Skeletal muscle tissue (tissue), 4 donors: Measurements from ENCODE around the gene CCM2L. TPM values are rescaled to one million over a fixed set of nuclear protein-coding genes. Genes with fewer than 3 reads are reported as not detected.

Experiments
- H3K27ac ChIP-seq: one replicate; pipeline ENCODE4 v1.7.0; 2013; ENCODE audit warnings: mild to moderate bottlenecking, low read depth, low read length, inconsistent platforms
- H3K27me3 ChIP-seq, 3 donors: one replicate each; pipeline ENCODE4 v1.7.0; 2013; ENCODE audit warnings: low read length in 3 of 3; ENCODE audit not compliant: control insufficient read depth in 3 of 3, insufficient read depth in 3 of 3
- H3K36me3 ChIP-seq, 3 donors: one replicate each; pipeline ENCODE4 v1.7.0; 2013; ENCODE audit warnings: low read length in 3 of 3; ENCODE audit not compliant: control insufficient read depth in 3 of 3, insufficient read depth in 3 of 3
- H3K4me1 ChIP-seq, 3 donors: one replicate each; pipeline ENCODE4 v1.7.0; 2013; ENCODE audit warnings: low read length in 3 of 3, mild to moderate bottlenecking in 3 of 3; ENCODE audit not compliant: control insufficient read depth in 3 of 3, insufficient read depth in 3 of 3
- H3K4me3 ChIP-seq, 3 donors: one replicate each; pipeline ENCODE4 v1.7.0; 2013; ENCODE audit warnings: low read length in 3 of 3
- H3K9ac ChIP-seq, 3 donors: one replicate each; pipeline ENCODE4 v1.7.0; 2013; ENCODE audit warnings: low read length in 3 of 3, mild to moderate bottlenecking in 3 of 3, moderate library complexity in 2 of 3, low read depth in 1 of 3
- H3K9me3 ChIP-seq, 3 donors: one replicate each; pipeline ENCODE4 v1.7.0; 2013; ENCODE audit warnings: low read length in 3 of 3; ENCODE audit not compliant: control insufficient read depth in 3 of 3
- total RNA-seq: library from RNA; depleted of rRNA; stranded (reverse); fragments of >200 nt; gene quantifications from one replicate; pipeline ENCODE4 v1.2.3, GENCODE V29; 2014
- donor health status: Osteomylitis.

CCM2L gene
- total RNA-seq, 1 donor from 2014 or later = 4.7 TPM

DNA sequence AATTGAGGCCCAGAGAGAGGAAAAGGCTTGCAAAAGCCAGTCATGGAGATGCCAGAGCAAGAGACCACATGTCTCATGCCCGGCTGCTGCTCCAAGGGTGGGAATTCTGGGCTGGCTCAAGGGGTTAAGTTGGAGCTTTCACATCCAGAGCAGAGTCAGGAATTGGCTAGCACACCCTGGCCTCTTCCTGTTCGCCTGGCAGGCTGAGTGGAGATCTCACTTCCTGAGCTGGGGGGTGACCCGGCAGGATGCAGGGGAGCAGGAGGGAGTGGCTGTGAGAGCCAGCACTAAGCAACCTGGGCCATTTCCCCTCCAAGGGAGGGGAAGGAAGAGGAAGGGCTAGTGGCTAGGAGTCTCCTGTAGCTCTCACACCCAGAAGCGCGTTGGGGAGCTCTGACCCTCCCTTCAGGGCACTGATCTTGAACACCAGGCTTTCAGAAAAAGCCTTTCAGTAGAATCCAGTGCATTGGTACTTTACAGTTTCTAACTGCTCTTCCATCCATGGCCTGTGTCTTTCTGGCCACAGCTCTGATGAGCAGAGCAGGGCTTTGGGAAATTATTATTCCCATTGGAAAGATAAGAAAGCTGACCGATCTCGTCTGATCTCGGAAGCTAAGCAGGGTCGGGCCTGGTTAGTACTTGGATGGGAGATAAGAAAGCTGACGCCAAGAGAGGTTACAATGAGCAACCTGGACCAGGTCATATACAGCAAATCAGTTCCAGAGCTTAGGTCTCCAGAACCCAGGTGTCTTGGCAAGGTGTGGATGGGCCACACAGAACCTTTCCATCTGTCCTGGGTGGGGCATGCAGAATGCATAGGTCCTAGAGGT lies 2.2 kb upstream of the CCM2L start:
- peak overlapping the region; percentile 58 for H3K27ac ChIP-seq
- no peaks in the 10 kb centered on the region for H3K9me3 ChIP-seq
- H3K4me3 ChIP-seq = no peak overlapping the region
- H3K9ac ChIP-seq = peak overlapping the region in 1 of 3 donors; percentile 16
- peaks cover 11 to 20% (median 12%) of the 10 kb centered on the region in 3 donors for H3K27me3 ChIP-seq
- peaks cover 3 to 24% (median 10%) of the 10 kb centered on the region in 3 donors for H3K4me1 ChIP-seq
- H3K36me3 ChIP-seq = no peaks in the 10 kb centered on the region

DNA sequence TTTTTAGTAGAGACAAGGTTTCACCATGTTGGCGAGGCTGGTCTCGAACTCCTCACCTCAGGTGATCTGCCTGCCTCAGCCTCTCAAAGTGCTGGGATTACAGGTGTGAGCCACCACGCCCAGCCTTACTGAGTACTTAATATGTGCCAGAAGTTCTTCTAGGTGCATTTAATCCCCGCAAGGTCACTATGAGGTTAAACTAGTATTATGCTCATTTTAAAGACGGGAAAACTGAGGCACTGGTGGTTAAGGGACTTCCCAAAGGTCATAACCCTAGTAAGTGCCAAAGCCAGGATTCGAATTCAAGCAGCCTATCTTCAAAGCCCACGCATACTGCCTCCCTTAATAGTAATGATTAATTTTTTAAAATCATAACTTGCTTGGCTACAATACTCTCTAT lies 674 bp upstream of the CCM2L start:
- Histone ChIP-seq H3K4me3 (no peak overlapping the region), H3K27ac (no peak overlapping the region), H3K27me3 (peaks cover 11 to 20% (median 18%) of the 10 kb centered on the region in 3 donors), H3K9me3 (no peaks in the 10 kb centered on the region), H3K4me1 (peaks cover 3 to 24% (median 10%) of the 10 kb centered on the region in 3 donors), H3K36me3 (no peaks in the 10 kb centered on the region), H3K9ac (no peak overlapping the region)

DNA sequence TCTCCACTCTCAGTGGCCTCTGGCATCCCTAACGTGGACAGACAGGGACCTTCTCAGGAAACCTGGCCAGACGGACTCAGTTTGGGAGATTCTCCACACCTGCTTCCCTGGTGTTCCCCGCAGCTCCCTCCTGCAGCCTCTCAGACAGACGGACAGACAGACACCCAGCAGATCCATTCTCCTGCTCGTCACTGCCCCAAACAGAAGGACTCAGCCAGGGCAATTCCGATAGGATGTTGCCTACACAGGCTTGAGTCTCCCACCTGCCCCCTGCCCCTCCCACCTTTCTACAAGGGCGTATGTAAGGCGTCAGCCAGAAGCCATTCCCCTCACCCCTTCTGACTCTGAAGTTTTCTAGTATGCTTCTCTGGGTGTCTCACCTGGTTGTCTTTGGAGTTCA lies 428 bp downstream of the CCM2L start:
- Histone ChIP-seq H3K4me1 (peaks cover 3 to 28% (median 10%) of the 10 kb centered on the region in 3 donors), H3K9me3 (no peaks in the 10 kb centered on the region), H3K27me3 (peaks cover 19 to 20% (median 19%) of the 10 kb centered on the region in 3 donors), H3K36me3 (no peaks in the 10 kb centered on the region), H3K9ac (peak overlapping the region in 2 of 3 donors; percentile 50 to 51), H3K4me3 (peak overlapping the region; percentile 9 to 64 (median 61)), H3K27ac (no peak overlapping the region)

DNA sequence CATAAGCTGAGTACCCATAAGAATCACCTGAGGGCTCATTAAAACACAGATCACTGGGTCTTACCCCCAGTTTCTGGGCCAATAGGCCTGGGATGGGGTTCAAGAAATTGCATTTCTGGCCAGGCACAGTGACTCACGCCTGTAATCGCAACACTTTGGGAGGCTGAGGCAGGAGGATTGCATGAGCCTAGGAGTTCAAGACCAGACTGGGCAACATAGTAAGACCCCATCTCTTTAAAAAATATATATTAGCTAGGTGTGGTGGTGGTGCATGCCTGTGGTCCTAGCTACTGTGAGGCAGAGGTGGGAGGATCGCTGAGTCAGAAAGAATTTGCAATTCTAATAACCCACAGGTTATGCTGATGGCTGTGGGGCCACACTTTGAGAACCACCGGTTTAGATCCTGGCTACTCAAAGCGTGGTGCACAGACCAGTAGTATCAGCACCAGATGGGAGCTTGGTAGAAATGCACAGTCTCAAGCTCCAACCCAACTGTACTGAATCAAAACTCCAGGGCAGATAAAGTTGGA lies 2.0 kb downstream of the CCM2L start:
- Histone ChIP-seq H3K27me3 (peaks cover 21 to 22% (median 21%) of the 10 kb centered on the region in 3 donors), H3K9ac (no peak overlapping the region), H3K9me3 (no peaks in the 10 kb centered on the region), H3K4me3 (no peak overlapping the region), H3K36me3 (no peaks in the 10 kb centered on the region), H3K27ac (no peak overlapping the region), H3K4me1 (peaks cover 3 to 21% (median 3%) of the 10 kb centered on the region in 3 donors)

DNA sequence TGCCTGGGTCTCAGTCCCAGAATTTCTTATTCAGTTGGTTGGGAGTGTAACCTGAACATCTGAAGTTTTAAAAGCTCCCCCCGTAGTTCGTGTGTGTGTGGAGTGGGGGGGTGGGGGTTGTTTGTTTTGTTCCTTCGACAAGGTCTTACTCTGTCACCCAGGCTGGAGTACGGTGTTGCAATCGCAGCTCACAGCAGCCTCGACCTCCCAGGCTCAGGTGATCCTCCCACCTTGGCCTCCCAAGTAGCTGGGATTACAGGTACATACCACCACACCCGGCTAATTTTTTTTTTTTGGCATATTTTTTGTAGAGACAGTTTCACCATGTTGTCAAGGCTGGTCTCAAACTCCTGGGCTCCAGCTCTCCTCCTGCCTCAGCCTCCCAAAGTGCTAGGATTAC lies 3.1 kb downstream of the CCM2L start:
- Histone ChIP-seq H3K9me3 (no peaks in the 10 kb centered on the region), H3K36me3 (no peaks in the 10 kb centered on the region), H3K27ac (no peak overlapping the region), H3K4me3 (no peak overlapping the region), H3K4me1 (peaks cover 0 to 11% (median 3%) of the 10 kb centered on the region in 3 donors), H3K27me3 (peaks cover 22 to 31% (median 30%) of the 10 kb centered on the region in 3 donors), H3K9ac (no peak overlapping the region)

DNA sequence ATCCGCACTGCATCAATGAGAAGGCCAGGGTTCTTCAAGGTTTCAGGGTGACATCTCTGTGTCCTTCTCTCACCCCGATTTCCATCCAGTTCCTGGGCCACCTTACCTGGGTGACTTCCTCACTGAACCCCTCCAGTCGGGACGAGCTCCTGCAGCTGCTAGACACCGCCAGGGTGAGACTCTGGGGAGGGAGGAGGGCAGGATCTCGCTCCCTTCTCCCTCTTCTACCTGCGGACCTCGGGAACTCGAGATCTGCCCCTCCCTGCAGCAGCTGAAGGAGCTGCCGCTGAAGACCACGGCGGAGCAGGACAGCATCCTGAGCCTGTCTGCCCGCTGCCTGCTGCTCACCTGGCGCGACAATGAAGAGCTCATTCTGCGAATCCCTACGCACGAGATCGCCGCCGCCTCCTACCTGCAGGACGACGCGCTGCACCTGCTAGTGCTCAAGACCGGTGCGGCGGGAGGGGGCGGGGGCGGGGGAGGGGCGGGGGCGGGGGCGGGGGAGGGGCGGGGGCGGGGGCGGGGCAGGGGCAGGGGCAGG lies 7.5 kb downstream of the CCM2L start:
- Histone ChIP-seq H3K4me3 (no peak overlapping the region), H3K4me1 (peaks cover 0 to 9% (median 0%) of the 10 kb centered on the region in 3 donors), H3K9ac (no peak overlapping the region), H3K27me3 (peaks cover 39 to 50% (median 41%) of the 10 kb centered on the region in 3 donors), H3K9me3 (no peaks in the 10 kb centered on the region), H3K27ac (no peak overlapping the region), H3K36me3 (no peaks in the 10 kb centered on the region)

DNA sequence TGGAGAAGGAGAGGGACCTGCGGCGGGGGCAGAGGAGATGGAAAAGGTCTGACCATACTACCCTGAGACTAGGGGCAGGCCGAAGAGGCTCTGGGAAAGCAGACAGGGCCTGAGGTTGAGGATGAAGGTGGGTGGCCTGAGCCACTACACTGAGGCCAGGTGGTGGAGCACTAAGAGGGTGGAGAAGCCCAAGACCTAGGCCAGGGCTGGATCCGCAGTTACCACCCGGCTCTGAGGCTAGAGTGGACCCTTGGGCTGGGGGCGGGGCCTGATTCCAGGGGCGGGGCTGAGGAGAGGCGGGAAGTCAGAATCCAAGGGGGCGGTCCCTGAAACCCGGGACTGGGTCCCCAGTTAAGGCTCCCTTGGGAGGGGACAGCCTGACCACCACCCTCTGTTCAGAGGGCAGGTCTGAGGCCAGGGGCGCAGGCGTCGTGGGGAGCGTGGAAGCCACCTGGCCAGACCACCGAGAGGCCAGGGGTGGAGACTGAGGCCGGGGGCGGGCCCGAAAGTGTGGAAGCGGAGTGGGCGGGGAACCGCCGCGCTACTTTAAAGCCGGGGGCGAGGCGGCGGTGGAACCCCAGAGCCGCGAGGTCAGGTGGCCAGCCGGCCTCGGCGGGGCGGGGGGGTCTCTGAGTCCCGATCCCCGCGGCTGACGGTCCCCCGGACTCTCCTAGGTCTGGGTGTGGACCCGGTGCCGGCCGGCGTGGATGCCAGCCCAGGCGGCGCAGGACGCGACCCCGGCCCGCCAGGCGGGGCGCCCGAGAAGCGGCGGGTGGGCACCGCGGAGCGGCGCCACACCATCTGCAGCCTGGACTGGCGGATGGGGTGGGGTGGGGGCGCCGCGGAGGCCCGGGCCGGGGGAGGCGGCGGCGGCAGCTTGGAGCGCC lies 8.3 kb downstream of the CCM2L start:
- no peaks in the 10 kb centered on the region for H3K9me3 ChIP-seq
- H3K27me3 ChIP-seq = peaks cover 41 to 49% (median 42%) of the 10 kb centered on the region in 3 donors
- no peak overlapping the region for H3K27ac ChIP-seq
- H3K36me3 ChIP-seq = no peaks in the 10 kb centered on the region
- H3K4me3 ChIP-seq = peak overlapping the region; percentile 7 to 54 (median 29)
- H3K9ac ChIP-seq = no peak overlapping the region
- peaks cover 0 to 9% (median 0%) of the 10 kb centered on the region in 3 donors for H3K4me1 ChIP-seq

DNA sequence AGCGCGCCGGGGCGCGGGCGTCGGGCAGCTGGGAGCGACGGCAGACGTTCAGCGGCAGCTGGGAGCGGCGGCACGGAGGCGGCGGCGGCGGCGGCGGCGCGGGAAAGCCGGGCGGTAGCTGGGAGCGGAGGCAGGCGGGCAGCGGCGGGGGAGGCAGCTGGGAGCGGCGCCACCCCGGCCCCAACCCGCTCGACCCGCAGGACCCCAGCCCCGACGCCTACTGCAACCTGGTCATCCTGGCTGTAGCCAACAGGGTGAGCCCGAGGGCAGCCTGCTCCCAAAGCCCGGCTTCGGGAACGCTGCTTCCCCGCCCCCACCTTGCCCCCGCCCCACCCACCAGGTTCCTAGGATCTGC lies 8.9 kb downstream of the CCM2L start:
- Histone ChIP-seq H3K27ac (no peak overlapping the region), H3K9me3 (no peaks in the 10 kb centered on the region), H3K9ac (no peak overlapping the region), H3K27me3 (peaks cover 41 to 53% (median 41%) of the 10 kb centered on the region in 3 donors), H3K4me3 (no peak overlapping the region), H3K4me1 (peaks cover 0 to 9% (median 0%) of the 10 kb centered on the region in 3 donors), H3K36me3 (no peaks in the 10 kb centered on the region)

DNA sequence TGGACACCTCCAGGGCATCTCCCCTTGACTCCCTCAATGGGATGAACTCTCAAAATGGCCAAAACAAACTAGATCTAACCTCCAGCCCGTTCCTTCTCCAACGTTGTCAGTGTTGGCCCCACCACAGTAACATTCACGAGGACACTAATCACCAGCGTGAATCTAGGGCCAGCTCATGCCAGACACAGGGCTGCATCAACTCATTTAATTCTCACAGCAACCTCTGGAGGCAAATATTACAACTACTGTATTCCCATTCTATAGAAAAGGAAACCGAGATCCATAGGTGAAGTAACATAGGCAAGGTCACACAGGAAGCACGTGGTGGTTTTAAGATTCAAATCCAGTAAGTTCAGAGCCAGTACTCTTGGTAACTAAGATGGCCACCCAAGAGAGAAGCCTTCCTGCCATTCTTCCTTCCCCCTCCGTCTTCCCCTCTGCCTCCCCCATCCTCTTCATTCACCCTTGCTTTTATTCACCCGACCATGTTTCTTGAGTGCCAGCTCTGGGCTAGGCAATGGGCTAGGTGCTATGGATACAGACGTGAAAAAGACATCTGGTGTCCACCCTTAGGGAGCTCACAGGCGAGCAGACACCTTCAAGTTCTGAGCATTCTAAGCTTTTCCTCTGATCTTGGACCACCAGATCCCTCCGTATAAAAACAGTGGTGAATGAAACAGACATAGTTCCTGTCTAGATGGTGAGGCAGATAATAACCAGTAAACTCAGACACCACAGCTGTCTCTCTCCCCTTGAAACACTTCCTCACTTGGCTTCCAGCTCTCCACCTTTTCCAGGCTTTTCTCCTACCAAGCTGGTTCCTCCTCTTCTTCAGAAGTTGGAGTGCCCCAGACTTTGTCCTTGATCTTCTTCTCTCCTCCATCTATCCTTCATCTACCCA lies 9.6 kb downstream of the CCM2L start:
- Histone ChIP-seq H3K27ac (no peak overlapping the region), H3K36me3 (no peaks in the 10 kb centered on the region), H3K9me3 (no peaks in the 10 kb centered on the region), H3K4me3 (peak overlapping the region in 1 of 3 donors; percentile 41), H3K9ac (no peak overlapping the region), H3K27me3 (peaks cover 38 to 54% (median 41%) of the 10 kb centered on the region in 3 donors), H3K4me1 (peaks cover 0 to 9% (median 0%) of the 10 kb centered on the region in 3 donors)
